GM18511 (cell line): ENCODE measurements around the gene EDRF1.

Source experiments
- ATAC-seq: cut with Tn5 transposase; IDR thresholded peaks from one replicate; pipeline ENCODE4 v1.9.1; 2021; ENCODE audit warnings: mild to moderate bottlenecking, moderate library complexity; ENCODE audit not compliant: unreplicated experiment

The EDRF1 gene

GRCh38 chr10:125762692-125763648, 43.5 kb downstream of the EDRF1 start:
- no peak for ATAC-seq

- ATAC-seq: no peak
Observed at GRCh38 chr10:125765835-125766234, 46.3 kb downstream of the EDRF1 start.

DNA sequence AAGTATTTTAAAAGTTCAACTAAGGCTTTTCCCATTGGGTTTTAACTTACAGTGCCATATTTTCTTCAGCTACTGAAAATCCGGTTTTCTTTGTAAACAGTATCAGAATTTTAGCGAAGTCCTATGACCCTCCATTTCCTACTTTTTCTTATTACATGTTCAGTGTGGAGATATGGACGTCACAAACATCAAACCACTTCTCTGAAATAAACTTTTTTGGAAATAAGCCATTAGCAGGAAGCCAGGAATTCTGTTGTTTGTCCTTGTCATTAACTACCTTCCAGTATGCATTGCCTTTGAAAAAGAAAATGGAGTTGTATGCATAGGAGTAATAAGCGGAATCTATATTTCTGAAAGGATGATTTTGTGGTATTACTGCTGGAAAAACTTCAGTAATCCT, 47.0 kb downstream of the EDRF1 start:
- no peak for ATAC-seq

DNA sequence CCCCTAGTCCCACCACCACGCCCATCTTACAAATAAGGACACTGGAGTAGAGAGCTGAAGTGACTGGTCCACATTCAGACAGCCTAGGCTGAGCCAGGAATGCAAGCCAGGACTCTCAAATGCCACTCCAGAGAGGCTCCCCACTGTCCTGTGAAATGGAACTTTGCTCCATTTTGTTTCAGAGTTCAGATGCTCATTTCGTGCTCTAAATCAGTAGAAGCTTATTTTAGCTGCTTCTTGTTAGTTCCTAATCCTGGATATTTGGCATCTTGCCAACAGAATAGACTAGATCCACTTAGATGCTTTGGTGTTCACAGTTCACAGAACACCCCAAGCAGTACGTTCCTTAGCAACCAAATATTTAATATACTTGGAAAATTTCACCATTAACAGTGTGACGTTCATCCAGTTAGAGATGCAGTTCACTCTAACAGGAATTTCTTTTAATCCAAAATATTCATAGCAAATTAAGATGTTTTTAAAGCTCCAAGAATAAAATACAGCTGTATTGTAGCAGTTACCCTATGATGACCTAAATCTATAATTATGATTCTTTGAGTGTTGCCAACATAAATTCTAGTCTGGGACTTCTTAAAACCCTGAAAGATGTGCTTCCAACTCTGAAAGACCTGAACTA, 48.8 kb downstream of the EDRF1 start:
- ATAC-seq: no peak

- ATAC-seq: no peak
Observed at GRCh38 chr10:125769175-125769574, 49.7 kb downstream of the EDRF1 start.

- no peak for ATAC-seq
Observed at GRCh38 chr10:125770844-125771243, 51.3 kb downstream of the EDRF1 start.

GRCh38 chr10:125772112-125772863, 52.8 kb downstream of the EDRF1 start:
- no peak for ATAC-seq

GRCh38 chr10:125772864-125773180, 53.3 kb downstream of the EDRF1 start:
- no peak for ATAC-seq

DNA sequence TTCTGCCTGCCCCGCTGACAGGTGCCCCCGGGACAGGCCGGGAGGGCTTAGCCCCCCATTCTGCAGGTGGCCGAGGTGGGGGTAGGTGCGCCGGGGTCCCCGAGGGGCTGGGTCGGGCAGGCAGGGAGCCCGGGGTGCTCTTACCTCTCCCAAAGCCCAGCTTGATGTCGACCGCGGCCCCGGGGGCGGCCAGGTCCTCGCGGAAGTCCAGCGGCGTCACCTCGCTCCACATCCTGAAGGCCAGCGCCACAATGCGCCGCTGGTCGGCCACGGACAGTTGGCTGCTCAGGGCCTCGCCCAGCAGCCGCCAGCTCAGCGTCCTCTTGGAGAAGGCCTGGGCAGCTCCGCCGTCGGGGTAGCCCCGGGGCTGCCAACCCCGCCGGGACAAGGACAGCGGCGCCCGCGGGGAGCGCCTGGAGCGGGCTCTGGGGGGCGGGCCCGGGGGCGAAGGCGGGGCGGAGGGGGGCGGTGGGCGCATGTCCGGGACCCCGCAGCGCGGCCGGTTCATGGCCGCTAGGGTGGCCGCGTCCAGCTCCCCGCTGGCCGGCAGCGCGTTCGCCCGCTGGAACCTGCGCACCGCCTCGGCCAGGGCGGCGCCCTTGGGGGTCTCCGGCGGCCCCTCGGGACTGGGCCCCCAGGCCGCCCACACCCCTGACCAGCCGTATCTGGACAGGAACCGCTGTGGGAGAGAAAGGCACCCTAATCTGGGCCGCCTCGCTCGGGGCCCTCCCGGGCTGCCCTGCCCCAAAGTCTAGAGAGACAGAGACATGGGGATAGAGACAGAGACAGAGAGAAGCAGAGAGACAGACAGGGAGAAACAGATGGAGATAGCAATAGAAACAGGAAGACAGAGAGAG, 54.4 kb downstream of the EDRF1 start:
- ATAC-seq: no peak

DNA sequence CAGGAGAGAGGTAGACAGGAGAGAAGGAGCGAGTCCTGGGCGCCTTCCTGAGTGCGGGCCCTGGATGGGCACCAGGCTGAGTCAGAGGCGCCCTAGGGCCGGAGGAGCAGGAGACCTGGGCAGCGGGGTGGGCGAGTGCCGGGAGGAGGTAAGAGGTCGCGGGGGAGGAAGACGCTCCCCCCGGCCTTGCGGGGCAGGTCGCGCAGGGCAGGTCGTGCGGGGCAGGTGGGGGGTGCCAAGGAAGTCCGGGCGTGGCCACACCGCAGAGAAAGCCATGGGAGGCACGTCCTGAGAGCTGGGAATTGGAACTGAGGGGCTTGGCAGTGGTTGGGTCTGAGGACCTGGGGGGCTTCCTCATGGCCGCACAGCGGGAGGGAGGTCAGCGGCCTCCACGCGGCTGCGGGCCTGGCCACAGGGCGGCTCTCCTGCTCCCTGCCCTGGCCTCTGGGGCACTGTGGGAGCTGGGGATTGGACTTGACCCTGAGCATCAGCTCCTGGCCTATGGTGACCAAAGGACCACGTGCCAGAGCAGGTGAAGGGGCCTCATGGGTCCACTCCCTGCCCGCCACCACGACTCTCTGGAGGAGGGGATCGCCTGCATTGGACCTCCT, 55.2 kb downstream of the EDRF1 start:
- no peak for ATAC-seq

GRCh38 chr10:125775491-125776106, 56.1 kb downstream of the EDRF1 start, which contains the start of gene MMP21:
Gene MMP21, minus strand, starts transcription at chr10:125775821. Its CDS starts 0 bp downstream, at chr10:125775821.
- ATAC-seq: no peak

GRCh38 chr10:125777806-125778205, 58.3 kb downstream of the EDRF1 start:
- no peak for ATAC-seq

GRCh38 chr10:125778556-125778955, 59.0 kb downstream of the EDRF1 start:
- no peak for ATAC-seq

GRCh38 chr10:125779403-125780327, 60.2 kb downstream of the EDRF1 start:
- no peak for ATAC-seq

DNA sequence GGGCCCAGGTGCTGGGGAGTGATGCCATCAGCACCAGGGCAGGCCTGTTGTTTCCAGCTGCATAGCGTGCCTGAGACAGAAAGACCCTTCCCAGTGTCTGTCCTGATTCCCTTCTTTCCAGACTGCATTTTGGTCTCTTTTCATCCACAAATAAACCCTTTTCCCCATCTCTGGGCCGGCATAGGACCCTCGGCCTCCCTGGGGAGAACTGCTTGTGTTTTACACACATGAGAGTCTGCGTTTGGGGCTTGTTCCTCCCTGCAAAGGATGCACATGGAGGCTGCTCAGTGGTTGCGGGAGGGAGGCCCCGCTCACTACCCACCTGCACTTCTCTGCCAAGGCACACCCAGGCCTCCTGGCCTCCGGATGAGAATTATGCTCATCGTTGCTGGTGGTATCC, 61.9 kb downstream of the EDRF1 start:
- no peak for ATAC-seq

DNA sequence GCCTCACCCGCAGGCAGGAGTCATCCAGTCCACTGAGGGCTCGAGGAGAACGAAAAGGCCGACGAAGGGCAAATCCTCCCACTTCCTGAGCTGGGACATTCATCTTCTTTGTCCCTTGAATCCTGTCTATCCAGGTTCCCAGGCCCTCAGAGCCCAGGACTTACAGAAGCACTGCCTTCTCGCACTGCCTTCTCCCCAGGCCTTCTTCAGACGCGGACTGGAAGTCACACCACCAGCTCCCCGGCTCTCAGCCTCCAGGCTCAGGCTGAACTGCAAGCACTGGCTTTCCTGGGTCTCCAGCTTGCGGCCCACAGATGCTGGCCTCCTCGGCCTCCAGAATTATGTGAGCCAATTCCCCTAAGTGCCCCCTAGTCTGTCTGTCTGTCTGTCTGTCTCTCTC, 62.5 kb downstream of the EDRF1 start:
- no peak for ATAC-seq

GRCh38 chr10:125782616-125783015, 63.1 kb downstream of the EDRF1 start:
- no peak for ATAC-seq

DNA sequence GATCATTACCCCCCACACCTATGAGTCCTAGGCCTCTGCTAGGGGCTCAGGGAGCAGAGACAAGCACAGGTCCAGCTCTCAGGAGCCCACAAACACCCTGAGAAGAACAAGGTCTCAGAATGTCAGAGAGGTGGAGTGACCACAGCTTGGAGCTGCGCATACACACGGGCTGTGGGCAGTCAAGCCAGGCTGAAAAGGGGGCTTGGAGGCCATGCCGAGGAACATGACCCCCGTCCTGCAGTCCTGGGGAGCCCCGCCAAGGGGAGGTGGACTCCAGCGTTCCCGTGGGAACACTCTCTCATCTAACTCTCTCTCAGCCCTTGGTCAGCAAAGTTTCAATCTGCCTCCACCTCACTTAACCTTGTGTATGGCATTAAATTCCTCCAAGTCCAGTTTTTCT, 63.9 kb downstream of the EDRF1 start:
- no peak for ATAC-seq

DNA sequence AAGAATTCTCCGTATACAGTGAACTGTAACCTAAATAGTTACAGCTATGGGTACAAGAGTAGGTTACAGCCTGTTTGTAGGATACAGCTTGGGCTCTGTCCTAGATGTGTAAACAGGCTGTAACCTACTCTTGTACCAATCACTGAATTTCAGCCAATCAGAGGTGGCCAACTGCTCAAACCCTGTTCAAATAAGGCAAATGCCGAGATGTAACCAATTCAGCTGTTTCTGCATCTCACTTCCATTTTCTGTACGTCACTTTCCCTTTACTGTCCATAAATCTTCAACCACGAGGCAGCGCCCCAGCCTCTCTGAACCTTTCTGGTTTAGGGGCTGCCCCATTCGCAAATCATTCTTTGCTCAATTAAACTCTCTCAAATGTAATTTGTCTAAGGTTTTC, 64.4 kb downstream of the EDRF1 start:
- ATAC-seq: peak; percentile 80
